ENCODE data around the gene IL36B.
"Not testable (repeated sequence)": the region's sequence is repeated elsewhere in the genome, so short reads cannot be mapped to it uniquely, and the experiment has no call there.

The IL36B gene

DNA sequence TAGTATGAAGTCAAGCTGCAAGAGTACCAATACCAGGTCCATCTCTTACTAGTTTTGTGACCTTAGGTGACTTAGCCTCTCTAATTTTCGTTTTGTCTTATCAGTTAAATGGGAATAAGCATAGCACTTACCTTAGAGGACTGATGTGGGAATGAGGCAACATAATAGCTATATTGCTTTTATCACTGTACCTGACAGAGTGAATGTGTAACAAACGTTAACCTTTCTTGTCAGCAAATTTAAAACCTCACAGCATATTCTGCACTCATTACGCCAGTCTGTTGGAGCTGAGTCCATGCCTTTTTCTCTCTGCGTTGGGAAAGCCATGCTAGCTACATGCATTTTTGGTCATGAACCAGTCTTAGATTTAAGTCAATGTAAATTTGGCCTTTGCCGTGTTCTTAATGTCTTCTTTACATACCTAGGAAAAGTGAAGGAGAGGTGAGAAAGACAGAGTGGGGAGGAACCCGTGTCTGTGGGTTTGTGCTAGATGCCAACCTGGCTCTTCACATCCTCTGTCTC lies at the start of gene IL36B:
IL36B (minus strand) TSS at position 472 of the 522 bp plus-strand sequence.
- CTCF ChIA-PET, result no interaction called here
- POLR2A ChIA-PET, result no interaction called here
- DNase-seq (ENCODE audit: extremely low spot score), result no peak
- TF ChIP-seq ZNF384 (IDR thresholded peaks at IDR 0.05) (no peak), TARDBP (IDR thresholded peaks at IDR 0.05) (no peak), FOXK2 (IDR thresholded peaks at IDR 0.05) (no peak), LEF1 (IDR thresholded peaks at IDR 0.05; ENCODE audit: borderline replicate concordance) (no peak), ARNT (IDR thresholded peaks at IDR 0.05) (no peak), L3MBTL2 (conservative IDR thresholded peaks at IDR 0.05) (no peak), ELF4 (IDR thresholded peaks at IDR 0.05) (no peak), SUZ12 (IDR thresholded peaks at IDR 0.05) (no peak), FOXA1 (IDR thresholded peaks at IDR 0.05) (no peak), BHLHE40 (IDR thresholded peaks at IDR 0.05; ENCODE audit: borderline replicate concordance) (no peak), CTBP1 (IDR thresholded peaks at IDR 0.05; ENCODE audit: borderline replicate concordance) (no peak), NFRKB (IDR thresholded peaks at IDR 0.05) (no peak), SP1 (IDR thresholded peaks at IDR 0.05) (no peak)

DNA sequence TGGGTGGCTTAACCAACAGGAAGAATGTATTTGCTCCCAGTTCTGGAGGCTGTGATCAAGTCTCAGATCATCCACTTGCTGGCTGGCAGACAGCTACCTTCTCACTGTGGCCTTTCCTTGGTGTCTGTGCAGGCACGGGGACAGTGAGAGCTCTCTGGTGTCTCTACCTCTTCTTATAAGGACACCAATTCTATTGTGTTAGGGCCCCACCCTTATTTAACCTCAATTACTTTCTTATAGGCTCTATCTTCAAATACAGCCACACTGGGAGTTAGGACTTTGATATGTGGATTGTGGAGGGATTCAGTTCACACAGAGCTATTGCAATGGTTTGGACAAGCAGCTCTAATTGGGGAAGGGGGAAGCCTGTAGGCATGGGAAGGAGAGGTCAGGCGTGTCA lies 49.5 kb upstream of the IL36B start:
- POLR2A ChIA-PET, result interaction anchor here (0.6 kb wide), 1 partner anchor 8 kb away, joined by 3 read pairs; no protein-coding TSS in a partner anchor
- no peak for DNase-seq (ENCODE audit: extremely low spot score)
- CTCF ChIA-PET, result no interaction called here
- TF ChIP-seq NFRKB (IDR thresholded peaks at IDR 0.05) (no peak), ELF4 (IDR thresholded peaks at IDR 0.05) (no peak), ARNT (IDR thresholded peaks at IDR 0.05) (no peak)

DNA sequence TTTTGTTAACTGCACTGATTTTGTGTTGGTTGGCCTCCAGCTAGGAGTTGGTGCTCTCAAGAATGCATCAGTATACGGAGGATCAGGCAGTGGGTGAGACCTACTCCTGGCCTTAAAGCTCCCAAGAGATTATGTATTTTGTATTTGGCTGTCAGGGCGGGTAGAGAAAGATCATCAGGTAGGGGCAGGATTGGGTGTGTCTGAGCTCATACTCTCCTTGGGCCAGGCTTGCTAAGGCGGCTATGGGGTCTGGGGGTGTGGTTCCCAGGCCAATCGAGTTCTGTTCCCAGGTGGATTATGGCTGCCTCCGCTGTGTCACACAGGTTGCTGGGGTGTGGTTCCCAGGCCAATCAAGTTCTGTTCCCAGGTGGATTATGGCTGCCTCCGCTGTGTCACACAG lies 45.9 kb upstream of the IL36B start:
- CTCF ChIA-PET, result interaction anchor here (1.1 kb wide), 1 partner anchor 18 kb away, joined by 3 read pairs; no protein-coding TSS in a partner anchor
- no peak for DNase-seq (ENCODE audit: extremely low spot score)
- POLR2A ChIA-PET, result no interaction called here
- no peak for TF ChIP-seq SUZ12 (IDR thresholded peaks at IDR 0.05)
- TF ChIP-seq ZNF384 (IDR thresholded peaks at IDR 0.05), result no peak
- TF ChIP-seq BHLHE40 (IDR thresholded peaks at IDR 0.05; ENCODE audit: borderline replicate concordance), result no peak
- TF ChIP-seq ELF4 (IDR thresholded peaks at IDR 0.05), result no peak
- TF ChIP-seq FOXA1 (IDR thresholded peaks at IDR 0.05), result no peak
- TF ChIP-seq CTBP1 (IDR thresholded peaks at IDR 0.05; ENCODE audit: borderline replicate concordance), result no peak
- no peak for TF ChIP-seq LEF1 (IDR thresholded peaks at IDR 0.05; ENCODE audit: borderline replicate concordance)
- no peak for TF ChIP-seq HDGF (IDR thresholded peaks at IDR 0.05; ENCODE audit: borderline replicate concordance)
- no peak for TF ChIP-seq SP1 (IDR thresholded peaks at IDR 0.05)
- TF ChIP-seq PKNOX1 (IDR thresholded peaks at IDR 0.05), result no peak
- no peak for TF ChIP-seq NFRKB (IDR thresholded peaks at IDR 0.05)
- TF ChIP-seq TARDBP (IDR thresholded peaks at IDR 0.05), result no peak
- TF ChIP-seq L3MBTL2 (conservative IDR thresholded peaks at IDR 0.05), result no peak
- no peak for TF ChIP-seq FOXM1 (IDR thresholded peaks at IDR 0.05; ENCODE audit: borderline replicate concordance)
- no peak for TF ChIP-seq FOXK2 (IDR thresholded peaks at IDR 0.05)
- no peak for TF ChIP-seq ARNT (IDR thresholded peaks at IDR 0.05)

- ChIA-PET POLR2A (no interaction called here), CTCF (interaction anchor here (0.6 to 1.1 kb wide), 2 partner anchors 17 to 19 kb away, joined by 3 read pairs; no protein-coding TSS in a partner anchor)
- no peak for TF ChIP-seq FOXA1 (IDR thresholded peaks at IDR 0.05)
- no peak for DNase-seq (ENCODE audit: extremely low spot score)
These were observed 45.4 kb upstream of the IL36B start for GRCh38 chr2:113098041-113098440.

DNA sequence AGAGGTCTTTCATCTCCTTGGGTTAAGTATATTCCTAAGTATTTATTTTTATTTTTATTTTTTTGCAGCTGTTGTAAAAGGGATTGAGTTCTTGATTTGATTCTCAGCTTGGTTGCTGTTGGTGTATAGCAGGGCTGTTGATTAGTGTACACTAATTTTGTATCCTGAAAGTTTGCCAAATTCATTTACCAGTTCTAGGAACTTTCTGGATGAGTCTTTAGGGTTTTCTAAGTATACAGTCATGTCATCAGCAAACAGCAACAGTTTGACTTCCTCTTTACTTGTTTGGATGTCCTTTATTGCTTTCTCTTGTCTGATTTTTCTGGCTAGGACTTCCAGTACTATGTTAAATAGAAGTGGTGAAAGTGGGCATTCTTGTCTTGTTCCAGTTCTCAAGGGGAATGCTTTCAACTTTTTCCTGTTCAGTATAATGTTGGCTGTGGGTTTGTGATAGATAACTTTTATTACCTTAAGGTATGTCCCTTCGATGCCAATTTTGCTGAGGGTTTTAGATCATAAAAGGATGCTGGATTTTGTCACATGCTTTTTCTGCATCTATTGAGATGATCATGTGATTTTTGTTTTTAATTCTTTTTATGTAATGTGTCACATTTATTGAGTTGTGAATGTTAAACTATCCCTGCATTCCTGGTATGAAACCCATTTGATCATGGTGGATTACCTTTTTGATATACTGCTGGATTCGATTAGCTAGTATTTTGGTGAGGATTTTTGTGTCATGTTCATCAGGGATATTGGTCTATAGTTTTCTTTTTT lies 44.4 kb upstream of the IL36B start:
- DNase-seq (ENCODE audit: extremely low spot score); POLR2A ChIA-PET: not testable (repeated sequence)
- CTCF ChIA-PET, result interaction anchor here (0.6 to 1.1 kb wide), 2 partner anchors 16 to 18 kb away, joined by 3 read pairs; no protein-coding TSS in a partner anchor

DNA sequence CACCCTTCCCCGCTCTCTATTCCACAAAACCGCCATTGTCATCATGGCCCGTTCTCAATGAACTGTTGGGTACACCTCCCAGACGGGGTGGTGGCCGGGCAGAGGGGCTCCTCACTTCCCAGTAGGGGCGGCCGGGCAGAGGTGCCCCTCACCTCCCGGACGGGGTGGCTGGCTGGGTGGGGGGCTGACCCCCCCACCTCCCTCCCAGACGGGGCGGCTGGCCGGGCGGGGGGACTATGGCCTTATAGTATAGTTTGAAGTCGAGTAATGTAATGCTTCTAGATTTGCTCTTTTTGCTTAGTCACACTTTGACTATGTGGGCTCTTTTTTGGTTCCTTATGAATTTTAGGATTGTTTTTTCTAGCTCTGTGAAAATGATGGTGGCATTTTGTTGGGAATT lies 43.6 kb upstream of the IL36B start:
- CTCF ChIA-PET, result not testable (repeated sequence)

GRCh38 chr2:113093613-113093977 lies 40.9 kb upstream of the IL36B start:
- no peak for DNase-seq (ENCODE audit: extremely low spot score)
- CTCF ChIA-PET, result no interaction called here
- TF ChIP-seq PKNOX1 (IDR thresholded peaks at IDR 0.05), result no peak
- no peak for TF ChIP-seq FOXM1 (IDR thresholded peaks at IDR 0.05; ENCODE audit: borderline replicate concordance)
- no peak for TF ChIP-seq NFRKB (IDR thresholded peaks at IDR 0.05)
- no peak for TF ChIP-seq ARNT (IDR thresholded peaks at IDR 0.05)
- TF ChIP-seq L3MBTL2 (conservative IDR thresholded peaks at IDR 0.05), result no peak
- TF ChIP-seq LEF1 (IDR thresholded peaks at IDR 0.05; ENCODE audit: borderline replicate concordance), result no peak
- TF ChIP-seq ELF4 (IDR thresholded peaks at IDR 0.05), result no peak
- TF ChIP-seq ZNF384 (IDR thresholded peaks at IDR 0.05), result no peak
- no peak for TF ChIP-seq CTBP1 (IDR thresholded peaks at IDR 0.05; ENCODE audit: borderline replicate concordance)
- TF ChIP-seq HDGF (IDR thresholded peaks at IDR 0.05; ENCODE audit: borderline replicate concordance), result no peak
- TF ChIP-seq SP1 (IDR thresholded peaks at IDR 0.05), result no peak
- no peak for TF ChIP-seq FOXK2 (IDR thresholded peaks at IDR 0.05)
- POLR2A ChIA-PET, result no interaction called here

More for the DNA sequence above, 43.6 kb upstream of the IL36B start:
- DNase-seq (ENCODE audit: extremely low spot score); POLR2A ChIA-PET: not testable (repeated sequence)
